Fibroblast of lung (primary cell): ENCODE measurements around the gene NXPE3. TPM values are rescaled to one million over a fixed set of nuclear protein-coding genes. Genes with fewer than 3 reads are reported as not detected.

Experiments
- DNase-seq, 2 donors: peaks; one replicate each; pipeline versions ENCODE4 v3.0.0 to v3.0.0-alpha.2; 2010; ENCODE audit warnings: low read depth in 2 of 2
- H2AFZ ChIP-seq: 2 replicates; pipeline ENCODE4 v1.5.1; 2012; ENCODE audit warnings: low read length, control low read depth, inconsistent platforms
- H3K27ac ChIP-seq: 2 replicates; pipeline ENCODE4 v1.5.1; 2011; ENCODE audit warnings: low read length, control low read depth; ENCODE audit not compliant: insufficient read depth
- H3K27me3 ChIP-seq: 2 replicates; pipeline ENCODE4 v1.5.1; 2011; ENCODE audit warnings: mild to moderate bottlenecking, low read length; ENCODE audit not compliant: control insufficient read depth, insufficient read depth
- H3K36me3 ChIP-seq: 2 replicates; pipeline ENCODE4 v1.5.1; 2011; ENCODE audit warnings: low read length; ENCODE audit not compliant: control insufficient read depth, insufficient read depth
- H3K4me1 ChIP-seq: 2 replicates; pipeline ENCODE4 v1.5.1; 2011; ENCODE audit warnings: low read length; ENCODE audit not compliant: control insufficient read depth, insufficient read depth; ENCODE audit errors: extremely low read depth
- H3K4me2 ChIP-seq: 2 replicates; pipeline ENCODE4 v1.5.1; 2011; ENCODE audit warnings: low read length, control low read depth; ENCODE audit not compliant: insufficient read depth; ENCODE audit errors: extremely low read depth
- H3K4me3 ChIP-seq, 4 experiments: fragments of 200-600 bp in 1 of 4; sonication (generic) in 1 of 4; replicated peaks in 1 of 4; 2 replicates each; pipeline ENCODE4 v1.5.1; 2011 to 2016; ENCODE audit warnings: low read length in 4 of 4, low read depth in 3 of 4, mild to moderate bottlenecking in 3 of 4, control low read depth in 2 of 4, inconsistent platforms in 1 of 4, mixed read lengths in 1 of 4; ENCODE audit not compliant: insufficient read depth in 1 of 4; ENCODE audit errors: control extremely low read depth in 1 of 4
- H3K79me2 ChIP-seq: 2 replicates; pipeline ENCODE4 v1.5.1; 2012; ENCODE audit warnings: mild to moderate bottlenecking, low read length, inconsistent platforms; ENCODE audit not compliant: control insufficient read depth, insufficient read depth
- H3K9ac ChIP-seq: 2 replicates; pipeline ENCODE4 v1.5.1; 2011; ENCODE audit warnings: mild to moderate bottlenecking, low read length, control low read depth; ENCODE audit not compliant: insufficient read depth
- H3K9me3 ChIP-seq: 2 replicates; pipeline ENCODE4 v1.5.1; 2012; ENCODE audit warnings: low read depth, low read length; ENCODE audit not compliant: control insufficient read depth, insufficient read depth
- H4K20me1 ChIP-seq: 2 replicates; pipeline ENCODE4 v1.5.1; 2011; ENCODE audit warnings: low read length; ENCODE audit not compliant: control insufficient read depth, insufficient read depth; ENCODE audit errors: extremely low read depth
- CTCF ChIP-seq, 2 donors: IDR thresholded peaks in 1 of 2; conservative IDR thresholded peaks in 1 of 2; 1 replicate in 1 of 2; 2 replicates in 1 of 2; pipeline ENCODE4 v1.5.1; 2011 to 2012; ENCODE audit warnings: low read length in 2 of 2, control low read depth in 1 of 2, inconsistent platforms in 1 of 2, low read depth in 1 of 2, mild to moderate bottlenecking in 1 of 2
- EZH2 ChIP-seq: IDR thresholded peaks from 2 replicates; pipeline ENCODE4 v1.5.1; 2012; ENCODE audit warnings: low read length, control low read depth, mild to moderate bottlenecking; ENCODE audit errors: missing control alignments
- polyA plus RNA-seq, 2 donors: library from polyadenylated mRNA; depleted of rRNA in 1 of 2; stranded (reverse) in 1 of 2; unstranded in 1 of 2; fragments of >200 nt; gene quantifications; 2 replicates each; pipeline ENCODE4 v1.2.1, GENCODE V29; 2011 to 2012; ENCODE audit warnings: missing spikeins in 1 of 2
- total RNA-seq: library from RNA; depleted of rRNA; stranded (reverse); fragments of >200 nt; gene quantifications from 2 replicates; pipeline ENCODE4 v1.2.1, GENCODE V29; 2014

The NXPE3 gene
- total and polyA plus RNA-seq, 2 donors (not counting 1 experiment from before 2014, with no cell fraction given): 26.9 to 27.9 TPM

- H3K4me1 ChIP-seq: peaks cover 9% of the 10 kb centered on the region
- no peaks in the 10 kb centered on the region for H3K9me3 ChIP-seq
- H3K9ac ChIP-seq: peak overlapping the region; percentile 90
- H3K27me3 ChIP-seq: no peaks in the 10 kb centered on the region
- H3K4me3 ChIP-seq: peak overlapping the region; percentile 69 to 97 (median 86)
- H4K20me1 ChIP-seq: peaks cover 5% of the 10 kb centered on the region
- peaks cover 44% of the 10 kb centered on the region for H3K79me2 ChIP-seq
- TF ChIP-seq CTCF (conservative IDR thresholded peaks at IDR 0.05 in 1 of 2, IDR thresholded peaks at IDR 0.05 in 1 of 2; ENCODE audit: low read depth in 1 of 2, low read length in 2 of 2) (no peak), EZH2 (no peak)
- peaks cover 14% of the 10 kb centered on the region for H3K36me3 ChIP-seq
- peak overlapping the region; percentile 96 for H3K4me2 ChIP-seq
- DNase-seq: peak; percentile 75 to 77
- peak overlapping the region; percentile 91 for H3K27ac ChIP-seq
- no peak overlapping the region for H2AFZ ChIP-seq
Measured at GRCh38 chr3:101850246-101851051, 71.4 kb downstream of the NXPE3 start.

- H3K27ac ChIP-seq: peak overlapping the region; percentile 91
- peak overlapping the region; percentile 69 to 97 (median 86) for H3K4me3 ChIP-seq
- peaks cover 44% of the 10 kb centered on the region for H3K79me2 ChIP-seq
- H3K9ac ChIP-seq: peak overlapping the region; percentile 90
- no peaks in the 10 kb centered on the region for H3K9me3 ChIP-seq
- no peak for TF ChIP-seq CTCF (conservative IDR thresholded peaks at IDR 0.05 in 1 of 2, IDR thresholded peaks at IDR 0.05 in 1 of 2; ENCODE audit: low read depth in 1 of 2, low read length in 2 of 2)
- no peak for TF ChIP-seq EZH2
- peak overlapping the region; percentile 96 for H3K4me2 ChIP-seq
- H3K27me3 ChIP-seq: no peaks in the 10 kb centered on the region
- DNase-seq: no peak
- peaks cover 9% of the 10 kb centered on the region for H3K4me1 ChIP-seq
- H2AFZ ChIP-seq: no peak overlapping the region
- H3K36me3 ChIP-seq: peaks cover 17% of the 10 kb centered on the region
- H4K20me1 ChIP-seq: peaks cover 5% of the 10 kb centered on the region
Measured at GRCh38 chr3:101851072-101851770, 72.2 kb downstream of the NXPE3 start.
